ENCODE results near the gene ATP8A2. TPM values are rescaled to one million over a fixed set of nuclear protein-coding genes. Genes with fewer than 3 reads are reported as not detected.
A peak's percentile ranks its signal among the peaks of the same experiment; 100 is the strongest.

Gene ATP8A2
- total and polyA plus RNA-seq, 2 of the 8 experiments (the other 6 are each of a cell fraction or from before 2014, with no cell fraction given) = 2.4 to 8.3 TPM

- Histone ChIP-seq H3K18ac (ENCODE audit: extremely low read depth, low read length) (no peak overlapping the region), H3K56ac (replicated peaks; ENCODE audit: insufficient read length, low read depth, low read length) (no peak overlapping the region), H2BK5ac (ENCODE audit: low read depth, low read length) (no peak overlapping the region), H3K79me1 (ENCODE audit: low read depth, low read length) (no peaks in the 10 kb centered on the region; the same call in 1 of the 2 replicates), H3K4ac (replicated peaks; ENCODE audit: insufficient read length, low read depth, low read length) (no peak overlapping the region), H3K23me2 (ENCODE audit: low read depth, low read length) (no peaks in the 10 kb centered on the region), H3K9me3 (ENCODE audit: insufficient read depth in 2 of 2, low read depth in 1 of 2, low read length in 1 of 2) (no peaks in the 10 kb centered on the region), H2AFZ (ENCODE audit: low read length) (no peak overlapping the region), H2BK15ac (ENCODE audit: low read length) (no peak overlapping the region), H3K79me2 (ENCODE audit: control insufficient read depth in 1 of 2, insufficient read depth in 2 of 2, low read length in 2 of 2) (no peaks in the 10 kb centered on the region), H4K91ac (replicated peaks; ENCODE audit: insufficient read length, low read length) (no peak overlapping the region), H2AK5ac (ENCODE audit: low read depth, low read length) (no peak overlapping the region), H3K27me3 (replicated peaks in 1 of 4; ENCODE audit: control insufficient read depth in 3 of 4, extremely low read depth in 1 of 4, insufficient read depth in 3 of 4, low read length in 3 of 4) (no peaks in the 10 kb centered on the region), H2BK12ac (ENCODE audit: low read depth, low read length) (no peak overlapping the region), H3K36me3 (ENCODE audit: control insufficient read depth in 2 of 4, insufficient read depth in 4 of 4, low read length in 3 of 4) (no peaks in the 10 kb centered on the region), H2BK20ac (ENCODE audit: low read length) (0 out of 2 replicates have a peak overlapping the region, but pooled peaks have one; percentile 57), H3K27ac (ENCODE audit: low read depth, low read length) (no peak overlapping the region), H3K4me3 (ENCODE audit: extremely low read depth in 1 of 4, insufficient read depth in 2 of 4, low read depth in 3 of 4, low read length in 4 of 4) (no peak overlapping the region), H4K8ac (ENCODE audit: extremely low read depth, insufficient read depth, low read length) (no peak overlapping the region), H2BK120ac (replicated peaks; ENCODE audit: low read depth, low read length) (no peak overlapping the region), H3K14ac (ENCODE audit: insufficient read length) (no peak overlapping the region), H3K23ac (ENCODE audit: insufficient read length) (no peak overlapping the region), H3K4me1 (replicated peaks in 1 of 4; ENCODE audit: control insufficient read depth in 3 of 4, insufficient read depth in 4 of 4, low read length in 3 of 4) (peaks cover 0 to 9% (median 2%) of the 10 kb centered on the region in 4 experiments; a peak in 6 of 7 replicates), H4K5ac (ENCODE audit: insufficient read length, low read depth, low read length) (no peak overlapping the region), H3K9ac (replicated peaks in 1 of 4; ENCODE audit: extremely low read depth in 1 of 4, low read depth in 3 of 4, low read length in 3 of 4) (no peak overlapping the region), H4K20me1 (replicated peaks in 1 of 2; ENCODE audit: control insufficient read depth in 1 of 2, insufficient read depth in 2 of 2, low read length in 2 of 2) (no peaks in the 10 kb centered on the region), H3K4me2 (ENCODE audit: insufficient read depth in 1 of 2, low read depth in 2 of 2, low read length in 2 of 2) (no peak overlapping the region)
- WGBS, 2 experiments (ENCODE audit: extremely low coverage in 1 of 2, insufficient coverage in 1 of 2, insufficient read length in 1 of 2, insufficient replicate concordance in 2 of 2, low coverage in 1 of 2, low lambda C conversion rate in 2 of 2, missing lambda C conversion rate in 1 of 2) = 93% methylated on average over 14 of the region's 14 CpGs; no CpG with 5 or more reads in 1 of the 2 experiments
- DNase-seq (ENCODE audit: low read depth in 1 of 2, low spot score in 2 of 2) = no peak
- TF ChIP-seq KDM4A (IDR thresholded peaks at IDR 0.05; ENCODE audit: low read depth, low read length, severe bottlenecking) (no peak), USF2 (IDR thresholded peaks at IDR 0.05; ENCODE audit: low read length) (no peak), BACH1 (IDR thresholded peaks at IDR 0.05; ENCODE audit: low read length) (no peak), GABPA (IDR thresholded peaks at IDR 0.05; ENCODE audit: borderline replicate concordance, insufficient read depth, low read length) (no peak), CHD1 (IDR thresholded peaks at IDR 0.05; ENCODE audit: low read depth, low read length) (no peak), EGR1 (IDR thresholded peaks at IDR 0.05; ENCODE audit: borderline replicate concordance, low read depth, low read length) (no peak), GTF2F1 (IDR thresholded peaks at IDR 0.05; ENCODE audit: borderline replicate concordance, low read depth, low read length) (no peak), JUND (IDR thresholded peaks at IDR 0.05; ENCODE audit: low read length) (no peak), RNF2 (IDR thresholded peaks at IDR 0.05; ENCODE audit: borderline replicate concordance, low read depth, low read length, missing control alignments, poor library complexity, severe bottlenecking) (no peak)
- ChIA-PET POLR2A (ENCODE audit: partially characterized antibody) (interaction anchor here (1.4 kb wide), 1 partner anchor 165 kb away, joined by 3 read pairs; the partner anchor contains the start of gene SHISA2), CTCF (ENCODE audit: partially characterized antibody) (interaction anchor here (0.7 to 1.6 kb wide), 5 partner anchors 14 to 522 kb away, joined by 3 to 4 read pairs (median 3); no protein-coding TSS in a partner anchor)
- no peak for FAIRE-seq
Measured at GRCh38 chr13:25886438-25887214, 514.9 kb downstream of the ATP8A2 start.

Data from H1 (cell line).